HAP-1 (cell line): ENCODE measurements around the gene LIN7A.

Experiments used
- DNase-seq, 2 experiments: peaks; one replicate each; pipeline ENCODE4 v3.0.0-alpha.2; 2016 to 2020; ENCODE audit warnings: low spot score in 2 of 2
- H3K27me3 ChIP-seq: fragments of 250-450 bp; sonication (Bioruptor Pico); 2 replicates; pipeline ENCODE4 v1.5.1; 2020; ENCODE audit warnings: low read depth, mild to moderate bottlenecking, moderate library complexity
- H3K36me3 ChIP-seq: fragments of 250-450 bp; sonication (Bioruptor Pico); replicated peaks from 2 replicates; pipeline ENCODE4 v1.5.1; 2020; ENCODE audit warnings: mild to moderate bottlenecking
- H3K4me1 ChIP-seq: fragments of 250-450 bp; sonication (Bioruptor Pico); 2 replicates; pipeline ENCODE4 v1.5.1; 2020; ENCODE audit warnings: mild to moderate bottlenecking
- H3K4me3 ChIP-seq: fragments of 250-450 bp; sonication (Bioruptor Pico); 2 replicates; pipeline ENCODE4 v1.5.1; 2020; ENCODE audit warnings: mild to moderate bottlenecking, moderate library complexity
- H3K9me3 ChIP-seq: fragments of 250-450 bp; sonication (Bioruptor Pico); 2 replicates; pipeline ENCODE4 v1.5.1; 2020; ENCODE audit warnings: mild to moderate bottlenecking, moderate library complexity
- in situ Hi-C: fragments of 300-500 bp; cut with MboI; formaldehyde crosslinking; loops from 3 replicates; pipeline ENCODE4 v1.14.3; 2020; ENCODE audit warnings: low sequenced_read_pairs, inconsistent platforms, mixed read lengths

The LIN7A gene

GRCh38 chr12:80834724-80835123 is 103.0 kb downstream of the LIN7A start:
- DNase-seq, result no peak
- H3K9me3 ChIP-seq, result no peaks in the 10 kb centered on the region
- in situ Hi-C loops, result no loop called here
- H3K27me3 ChIP-seq, result no peaks in the 10 kb centered on the region
- no peaks in the 10 kb centered on the region; the same call in none of the 2 replicates for H3K36me3 ChIP-seq
- peaks cover 8% of the 10 kb centered on the region; the same call in 1 of the 2 replicates for H3K4me1 ChIP-seq
- no peak overlapping the region for H3K4me3 ChIP-seq

GRCh38 chr12:80830533-80831088 is 107.1 kb downstream of the LIN7A start:
- Histone ChIP-seq H3K27me3 (no peaks in the 10 kb centered on the region), H3K36me3 (no peaks in the 10 kb centered on the region; the same call in 1 of the 2 replicates), H3K4me1 (peaks cover 14% of the 10 kb centered on the region), H3K9me3 (no peaks in the 10 kb centered on the region), H3K4me3 (no peak overlapping the region)
- DNase-seq, result no peak
- in situ Hi-C loops, result no loop called here

DNA sequence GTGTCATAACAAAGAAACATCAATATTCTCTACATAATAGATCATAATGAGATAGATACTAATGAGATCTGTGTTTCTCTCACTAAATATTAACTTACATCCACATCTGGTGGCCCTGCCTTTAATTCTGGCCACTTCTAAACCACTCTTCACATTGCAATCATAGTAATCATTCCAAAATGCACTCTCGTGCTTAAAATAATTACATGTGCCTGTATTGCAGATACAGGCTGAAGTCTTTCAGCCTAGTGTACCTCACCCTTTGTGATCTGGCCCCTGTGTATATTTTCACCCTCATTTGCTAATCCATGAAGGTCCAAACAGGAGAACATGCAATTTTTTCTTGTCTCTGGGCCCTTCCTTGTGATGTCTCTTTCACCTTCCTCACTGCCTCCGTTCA is 108.0 kb downstream of the LIN7A start:
- no peak overlapping the region for H3K4me3 ChIP-seq
- H3K27me3 ChIP-seq, result no peaks in the 10 kb centered on the region
- no peaks in the 10 kb centered on the region for H3K36me3 ChIP-seq
- peaks cover 14% of the 10 kb centered on the region for H3K4me1 ChIP-seq
- in situ Hi-C loops, result no loop called here
- no peaks in the 10 kb centered on the region for H3K9me3 ChIP-seq
- no peak for DNase-seq

DNA sequence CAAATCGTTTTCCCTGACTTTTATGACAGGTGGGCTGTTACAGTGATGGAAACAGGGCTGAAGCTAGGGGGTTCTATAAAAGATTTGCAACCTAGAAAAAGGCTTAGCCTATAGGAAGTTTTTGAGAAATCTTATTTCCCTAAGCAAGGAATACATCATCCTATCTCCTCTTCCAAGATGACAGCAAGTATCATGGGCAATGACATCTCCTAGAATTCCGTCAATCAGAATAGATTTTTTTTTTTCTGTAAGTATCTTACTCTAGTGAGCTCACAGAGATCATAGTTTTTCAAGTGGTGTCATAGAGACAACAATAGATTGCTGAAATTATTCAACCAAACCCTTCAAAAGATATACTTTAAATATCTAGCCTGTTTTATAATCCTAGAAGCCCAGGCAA is 112.2 kb downstream of the LIN7A start:
- Histone ChIP-seq H3K27me3 (no peaks in the 10 kb centered on the region), H3K36me3 (no peaks in the 10 kb centered on the region), H3K4me1 (peaks cover 27% of the 10 kb centered on the region), H3K4me3 (no peak overlapping the region), H3K9me3 (no peaks in the 10 kb centered on the region)
- in situ Hi-C loops, result no loop called here
- no peak for DNase-seq

GRCh38 chr12:80823393-80823792 is 114.3 kb downstream of the LIN7A start:
- no peaks in the 10 kb centered on the region for H3K27me3 ChIP-seq
- H3K36me3 ChIP-seq, result no peaks in the 10 kb centered on the region
- H3K9me3 ChIP-seq, result no peaks in the 10 kb centered on the region
- in situ Hi-C loops, result no loop called here
- no peak overlapping the region for H3K4me3 ChIP-seq
- DNase-seq, result no peak
- peaks cover 39% of the 10 kb centered on the region for H3K4me1 ChIP-seq

DNA sequence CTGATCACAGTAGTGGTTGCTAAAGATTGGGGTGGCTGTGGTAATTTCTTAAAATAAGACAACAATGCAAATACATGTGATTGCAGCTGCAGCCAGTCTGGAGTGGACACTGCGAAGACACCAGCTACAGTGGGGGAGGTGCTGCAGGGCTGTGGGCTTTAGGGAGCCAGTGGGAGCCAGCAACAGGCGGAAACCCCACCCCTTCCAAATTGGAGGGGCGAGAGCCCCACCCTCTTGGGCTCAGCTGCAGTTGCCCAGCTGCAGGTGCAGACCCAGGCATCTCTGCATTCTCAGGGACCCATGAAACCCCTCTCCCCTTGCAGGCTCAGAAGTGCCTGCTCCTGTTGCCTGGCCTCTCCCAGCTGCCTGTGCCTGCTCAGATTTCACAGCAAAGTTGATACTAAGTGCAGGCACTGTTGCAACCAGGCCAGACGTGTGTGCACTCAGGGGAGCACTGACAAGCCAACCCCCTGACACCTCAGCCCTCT is 116.2 kb downstream of the LIN7A start:
- no peak for DNase-seq
- Histone ChIP-seq H3K4me3 (no peak overlapping the region), H3K36me3 (no peaks in the 10 kb centered on the region), H3K27me3 (no peaks in the 10 kb centered on the region), H3K4me1 (peaks cover 27% of the 10 kb centered on the region), H3K9me3 (no peaks in the 10 kb centered on the region)
- in situ Hi-C loops, result no loop called here

- DNase-seq, result no peak
- peaks cover 27% of the 10 kb centered on the region for H3K4me1 ChIP-seq
- H3K27me3 ChIP-seq, result no peaks in the 10 kb centered on the region
- H3K9me3 ChIP-seq, result no peaks in the 10 kb centered on the region
- in situ Hi-C loops, result no loop called here
- H3K36me3 ChIP-seq, result no peaks in the 10 kb centered on the region
- H3K4me3 ChIP-seq, result no peak overlapping the region
Measured at GRCh38 chr12:80818878-80819277, 118.9 kb downstream of the LIN7A start.

DNA sequence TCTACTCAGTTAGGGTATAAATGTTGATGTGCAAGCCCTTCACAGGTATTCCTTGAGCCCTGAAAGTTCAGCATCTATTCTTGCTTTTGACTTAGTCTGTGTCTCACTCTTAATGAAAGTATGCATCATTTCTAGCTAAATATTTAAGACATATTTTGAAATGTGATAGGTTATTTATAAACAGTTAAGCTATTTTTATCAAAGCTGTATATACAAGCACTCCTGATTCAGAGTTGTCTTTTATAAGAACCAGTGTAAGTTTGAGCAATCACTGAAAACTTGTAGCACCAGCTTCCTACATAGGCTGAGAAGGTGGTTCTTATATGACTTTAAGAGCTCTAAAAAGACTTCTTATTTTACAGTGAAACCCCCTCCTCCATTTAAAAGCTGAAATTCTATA is 122.4 kb downstream of the LIN7A start:
- no peak overlapping the region for H3K4me3 ChIP-seq
- no peak for DNase-seq
- H3K9me3 ChIP-seq, result no peaks in the 10 kb centered on the region
- in situ Hi-C loops, result no loop called here
- H3K27me3 ChIP-seq, result no peaks in the 10 kb centered on the region
- H3K36me3 ChIP-seq, result peaks cover 7% of the 10 kb centered on the region
- peaks cover 12% of the 10 kb centered on the region for H3K4me1 ChIP-seq

GRCh38 chr12:80814453-80814852 is 123.3 kb downstream of the LIN7A start:
- H3K4me1 ChIP-seq, result peaks cover 4% of the 10 kb centered on the region
- in situ Hi-C loops, result no loop called here
- no peaks in the 10 kb centered on the region for H3K9me3 ChIP-seq
- no peak for DNase-seq
- peaks cover 15% of the 10 kb centered on the region for H3K36me3 ChIP-seq
- H3K27me3 ChIP-seq, result no peaks in the 10 kb centered on the region
- H3K4me3 ChIP-seq, result no peak overlapping the region

DNA sequence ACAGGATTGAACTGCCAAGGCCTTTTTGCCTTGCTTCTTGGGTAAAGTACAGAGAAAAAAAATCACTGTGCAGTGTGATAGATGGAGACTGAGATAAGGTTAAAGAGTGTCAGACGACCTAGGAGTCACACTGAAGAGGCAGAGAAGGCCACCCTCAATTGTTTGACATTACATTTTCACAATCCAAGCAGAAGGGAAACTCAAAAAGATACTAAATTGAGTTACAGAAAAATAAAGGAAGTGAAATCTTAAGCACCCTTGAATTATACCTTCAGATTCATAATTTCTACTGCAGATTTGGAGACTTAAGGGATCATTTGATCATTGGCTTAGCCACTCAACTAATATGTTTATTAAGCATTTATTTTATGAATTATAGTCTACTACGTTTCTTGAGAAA is 123.9 kb downstream of the LIN7A start:
- H3K9me3 ChIP-seq, result no peaks in the 10 kb centered on the region
- DNase-seq, result no peak

GRCh38 chr12:80811957-80812708 is 125.6 kb downstream of the LIN7A start:
- Histone ChIP-seq H3K4me1 (no peaks in the 10 kb centered on the region), H3K27me3 (no peaks in the 10 kb centered on the region), H3K9me3 (no peaks in the 10 kb centered on the region), H3K36me3 (peaks cover 25% of the 10 kb centered on the region), H3K4me3 (no peak overlapping the region)
- in situ Hi-C loops, result no loop called here
- DNase-seq, result no peak

More for the DNA sequence above, 123.9 kb downstream of the LIN7A start:
- H3K36me3 ChIP-seq, result peaks cover 19% of the 10 kb centered on the region
- H3K27me3 ChIP-seq, result no peaks in the 10 kb centered on the region
- H3K4me3 ChIP-seq, result no peak overlapping the region
- in situ Hi-C loops, result no loop called here
- no peaks in the 10 kb centered on the region for H3K4me1 ChIP-seq

DNA sequence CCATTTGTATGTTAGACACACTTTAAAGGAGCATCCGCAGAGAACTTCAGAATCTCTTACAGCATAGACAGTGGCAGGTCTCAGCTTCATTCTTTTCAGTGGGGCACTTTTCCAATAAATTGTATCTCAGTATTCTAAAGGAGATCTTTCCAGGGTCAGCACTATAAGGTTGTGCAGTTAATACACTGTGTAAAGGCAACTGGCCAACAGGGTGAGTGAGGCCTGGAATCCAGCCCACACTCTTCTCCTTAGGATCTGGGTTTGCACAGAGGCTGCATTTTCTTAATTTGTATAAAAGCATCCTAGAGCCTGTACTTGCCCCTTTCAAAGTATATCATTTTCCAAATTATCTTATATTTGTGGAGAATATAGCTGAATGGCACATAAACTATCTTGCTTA is 126.9 kb downstream of the LIN7A start:
- H3K27me3 ChIP-seq, result no peaks in the 10 kb centered on the region
- in situ Hi-C loops, result no loop called here
- no peaks in the 10 kb centered on the region for H3K4me1 ChIP-seq
- peaks cover 25% of the 10 kb centered on the region for H3K36me3 ChIP-seq
- no peaks in the 10 kb centered on the region for H3K9me3 ChIP-seq
- no peak overlapping the region for H3K4me3 ChIP-seq
- DNase-seq, result no peak

GRCh38 chr12:80807640-80808288 is 130.0 kb downstream of the LIN7A start:
- H3K27me3 ChIP-seq, result no peaks in the 10 kb centered on the region
- H3K4me1 ChIP-seq, result no peaks in the 10 kb centered on the region
- peaks cover 36% of the 10 kb centered on the region for H3K36me3 ChIP-seq
- DNase-seq, result no peak
- in situ Hi-C loops, result no loop called here
- no peak overlapping the region for H3K4me3 ChIP-seq
- no peaks in the 10 kb centered on the region for H3K9me3 ChIP-seq

DNA sequence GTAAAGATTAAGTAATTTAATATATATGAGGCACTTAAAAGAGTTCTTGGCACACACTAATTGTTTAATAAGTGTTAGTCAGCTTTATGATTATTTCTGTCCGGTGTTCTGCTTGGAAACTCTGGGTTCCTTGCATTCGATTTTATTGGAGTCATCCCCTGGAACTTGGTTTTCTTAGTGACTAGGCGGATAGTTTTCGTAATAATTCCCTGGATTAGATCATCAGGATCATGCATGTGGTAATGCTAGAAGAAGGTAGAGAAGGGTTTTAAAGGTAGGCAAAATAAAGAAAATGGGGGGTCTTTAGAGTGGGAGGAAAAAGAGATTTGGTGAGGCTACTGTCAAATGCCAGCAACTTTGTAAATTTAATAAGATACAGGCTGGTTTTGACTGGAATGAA is 132.6 kb downstream of the LIN7A start:
- Histone ChIP-seq H3K36me3 (peaks cover 28% of the 10 kb centered on the region), H3K4me1 (no peaks in the 10 kb centered on the region), H3K4me3 (no peak overlapping the region), H3K9me3 (no peaks in the 10 kb centered on the region), H3K27me3 (no peaks in the 10 kb centered on the region)
- DNase-seq, result no peak
- in situ Hi-C loops, result no loop called here
